Measurements from ENCODE around the gene NXT1.

The NXT1 gene

GRCh38 chr20:23367770-23368169 lies 17.2 kb downstream of the NXT1 start:
- H3K36me3 ChIP-seq (ENCODE audit: insufficient read depth, insufficient read length, low read length), result peaks cover 81% of the 10 kb centered on the region
- no peak for TF ChIP-seq YY1 (IDR thresholded peaks at IDR 0.05; ENCODE audit: insufficient read depth, insufficient read length)
- no peak for TF ChIP-seq ZNF274 (IDR thresholded peaks at IDR 0.05; ENCODE audit: low read depth, low read length)
- no peak for TF ChIP-seq SUZ12 (IDR thresholded peaks at IDR 0.05; ENCODE audit: extremely low read depth, insufficient read depth, insufficient read length)
- H3K4me3 ChIP-seq (ENCODE audit: insufficient read length, low read depth), result no peak overlapping the region
- no peak overlapping the region for H3K9ac ChIP-seq (ENCODE audit: insufficient read length, low read depth)
- no peak for DNase-seq (ENCODE audit: low read depth, low spot score)
- H3K9me3 ChIP-seq (ENCODE audit: insufficient read depth, low read length), result no peaks in the 10 kb centered on the region
- H3K27me3 ChIP-seq (ENCODE audit: insufficient read depth, insufficient read length), result no peaks in the 10 kb centered on the region
- peaks cover 7% of the 10 kb centered on the region for H3K4me1 ChIP-seq (ENCODE audit: insufficient read depth, insufficient read length)

GRCh38 chr20:23368316-23369071 lies 17.9 kb downstream of the NXT1 start:
- Histone ChIP-seq H3K9me3 (ENCODE audit: insufficient read depth, low read length) (no peaks in the 10 kb centered on the region), H3K4me1 (ENCODE audit: insufficient read depth, insufficient read length) (peaks cover 2% of the 10 kb centered on the region), H3K36me3 (ENCODE audit: insufficient read depth, insufficient read length, low read length) (peaks cover 88% of the 10 kb centered on the region), H3K27me3 (ENCODE audit: insufficient read depth, insufficient read length) (no peaks in the 10 kb centered on the region), H3K9ac (ENCODE audit: insufficient read length, low read depth) (no peak overlapping the region), H3K4me3 (ENCODE audit: insufficient read length, low read depth) (no peak overlapping the region)
- TF ChIP-seq SUZ12 (IDR thresholded peaks at IDR 0.05; ENCODE audit: extremely low read depth, insufficient read depth, insufficient read length), result no peak
- TF ChIP-seq ZNF274 (IDR thresholded peaks at IDR 0.05; ENCODE audit: low read depth, low read length), result no peak
- no peak for TF ChIP-seq YY1 (IDR thresholded peaks at IDR 0.05; ENCODE audit: insufficient read depth, insufficient read length)
- DNase-seq (ENCODE audit: low read depth, low spot score), result no peak

GRCh38 chr20:23369072-23369823 lies 18.7 kb downstream of the NXT1 start:
- Histone ChIP-seq H3K9me3 (ENCODE audit: insufficient read depth, low read length) (no peaks in the 10 kb centered on the region), H3K4me1 (ENCODE audit: insufficient read depth, insufficient read length) (peaks cover 2% of the 10 kb centered on the region), H3K4me3 (ENCODE audit: insufficient read length, low read depth) (no peak overlapping the region), H3K9ac (ENCODE audit: insufficient read length, low read depth) (no peak overlapping the region), H3K27me3 (ENCODE audit: insufficient read depth, insufficient read length) (no peaks in the 10 kb centered on the region), H3K36me3 (ENCODE audit: insufficient read depth, insufficient read length, low read length) (peaks cover 92% of the 10 kb centered on the region)
- TF ChIP-seq SUZ12 (IDR thresholded peaks at IDR 0.05; ENCODE audit: extremely low read depth, insufficient read depth, insufficient read length) (no peak), YY1 (IDR thresholded peaks at IDR 0.05; ENCODE audit: insufficient read depth, insufficient read length) (no peak), ZNF274 (IDR thresholded peaks at IDR 0.05; ENCODE audit: low read depth, low read length) (no peak)
- DNase-seq (ENCODE audit: low read depth, low spot score), result no peak

GRCh38 chr20:23370274-23370673 lies 19.7 kb downstream of the NXT1 start:
- Histone ChIP-seq H3K4me1 (ENCODE audit: insufficient read depth, insufficient read length) (peaks cover 2% of the 10 kb centered on the region), H3K27me3 (ENCODE audit: insufficient read depth, insufficient read length) (no peaks in the 10 kb centered on the region), H3K36me3 (ENCODE audit: insufficient read depth, insufficient read length, low read length) (peaks cover 91% of the 10 kb centered on the region), H3K9me3 (ENCODE audit: insufficient read depth, low read length) (no peaks in the 10 kb centered on the region; the same call in 1 of the 2 replicates), H3K4me3 (ENCODE audit: insufficient read length, low read depth) (no peak overlapping the region), H3K9ac (ENCODE audit: insufficient read length, low read depth) (no peak overlapping the region)
- no peak for DNase-seq (ENCODE audit: low read depth, low spot score)
- TF ChIP-seq ZNF274 (IDR thresholded peaks at IDR 0.05; ENCODE audit: low read depth, low read length) (no peak), YY1 (IDR thresholded peaks at IDR 0.05; ENCODE audit: insufficient read depth, insufficient read length) (no peak), SUZ12 (IDR thresholded peaks at IDR 0.05; ENCODE audit: extremely low read depth, insufficient read depth, insufficient read length) (no peak)

- no peaks in the 10 kb centered on the region for H3K4me1 ChIP-seq (ENCODE audit: insufficient read depth, insufficient read length)
- peaks cover 4% of the 10 kb centered on the region for H3K9me3 ChIP-seq (ENCODE audit: insufficient read depth, low read length)
- DNase-seq (ENCODE audit: low read depth, low spot score), result no peak
- no peak for TF ChIP-seq SUZ12 (IDR thresholded peaks at IDR 0.05; ENCODE audit: extremely low read depth, insufficient read depth, insufficient read length)
- TF ChIP-seq YY1 (IDR thresholded peaks at IDR 0.05; ENCODE audit: insufficient read depth, insufficient read length), result no peak
- TF ChIP-seq ZNF274 (IDR thresholded peaks at IDR 0.05; ENCODE audit: low read depth, low read length), result no peak
- no peak overlapping the region for H3K9ac ChIP-seq (ENCODE audit: insufficient read length, low read depth)
- H3K4me3 ChIP-seq (ENCODE audit: insufficient read length, low read depth), result no peak overlapping the region
- H3K36me3 ChIP-seq (ENCODE audit: insufficient read depth, insufficient read length, low read length), result peaks cover 91% of the 10 kb centered on the region
- no peaks in the 10 kb centered on the region for H3K27me3 ChIP-seq (ENCODE audit: insufficient read depth, insufficient read length)
These were observed 20.3 kb downstream of the NXT1 start for GRCh38 chr20:23370873-23371272.

GRCh38 chr20:23371496-23371895 lies 20.9 kb downstream of the NXT1 start:
- H3K36me3 ChIP-seq (ENCODE audit: insufficient read depth, insufficient read length, low read length), result peaks cover 93% of the 10 kb centered on the region
- no peak for DNase-seq (ENCODE audit: low read depth, low spot score)
- H3K9ac ChIP-seq (ENCODE audit: insufficient read length, low read depth), result no peak overlapping the region
- peaks cover 4% of the 10 kb centered on the region for H3K9me3 ChIP-seq (ENCODE audit: insufficient read depth, low read length)
- no peaks in the 10 kb centered on the region for H3K27me3 ChIP-seq (ENCODE audit: insufficient read depth, insufficient read length)
- TF ChIP-seq YY1 (IDR thresholded peaks at IDR 0.05; ENCODE audit: insufficient read depth, insufficient read length) (no peak), ZNF274 (IDR thresholded peaks at IDR 0.05; ENCODE audit: low read depth, low read length) (no peak), SUZ12 (IDR thresholded peaks at IDR 0.05; ENCODE audit: extremely low read depth, insufficient read depth, insufficient read length) (no peak)
- H3K4me1 ChIP-seq (ENCODE audit: insufficient read depth, insufficient read length), result no peaks in the 10 kb centered on the region
- no peak overlapping the region for H3K4me3 ChIP-seq (ENCODE audit: insufficient read length, low read depth)

GRCh38 chr20:23374441-23374840 lies 23.9 kb downstream of the NXT1 start:
- no peak for DNase-seq (ENCODE audit: low read depth, low spot score)
- peaks cover 4% of the 10 kb centered on the region for H3K9me3 ChIP-seq (ENCODE audit: insufficient read depth, low read length)
- no peaks in the 10 kb centered on the region for H3K27me3 ChIP-seq (ENCODE audit: insufficient read depth, insufficient read length)
- TF ChIP-seq YY1 (IDR thresholded peaks at IDR 0.05; ENCODE audit: insufficient read depth, insufficient read length) (no peak), SUZ12 (IDR thresholded peaks at IDR 0.05; ENCODE audit: extremely low read depth, insufficient read depth, insufficient read length) (no peak), ZNF274 (IDR thresholded peaks at IDR 0.05; ENCODE audit: low read depth, low read length) (no peak)
- H3K4me3 ChIP-seq (ENCODE audit: insufficient read length, low read depth), result no peak overlapping the region
- no peaks in the 10 kb centered on the region for H3K4me1 ChIP-seq (ENCODE audit: insufficient read depth, insufficient read length)
- H3K9ac ChIP-seq (ENCODE audit: insufficient read length, low read depth), result no peak overlapping the region
- H3K36me3 ChIP-seq (ENCODE audit: insufficient read depth, insufficient read length, low read length), result peaks cover 83% of the 10 kb centered on the region
